Stimulated activated CD4-positive, alpha-beta T cell treated with anti-CD3 and anti-CD28 coated beads, Interleukin-2, amount 100 ng/mL, for 48 hours (primary cell): ENCODE data around the gene BANP.
"Not testable (repeated sequence)": the region's sequence is repeated elsewhere in the genome, so short reads cannot be mapped to it uniquely, and the experiment has no call there.

Experiments used
- DNase-seq, 2 donors: peaks; one replicate each; pipeline ENCODE4 v3.0.0-alpha.2; 2020

The BANP gene

DNA sequence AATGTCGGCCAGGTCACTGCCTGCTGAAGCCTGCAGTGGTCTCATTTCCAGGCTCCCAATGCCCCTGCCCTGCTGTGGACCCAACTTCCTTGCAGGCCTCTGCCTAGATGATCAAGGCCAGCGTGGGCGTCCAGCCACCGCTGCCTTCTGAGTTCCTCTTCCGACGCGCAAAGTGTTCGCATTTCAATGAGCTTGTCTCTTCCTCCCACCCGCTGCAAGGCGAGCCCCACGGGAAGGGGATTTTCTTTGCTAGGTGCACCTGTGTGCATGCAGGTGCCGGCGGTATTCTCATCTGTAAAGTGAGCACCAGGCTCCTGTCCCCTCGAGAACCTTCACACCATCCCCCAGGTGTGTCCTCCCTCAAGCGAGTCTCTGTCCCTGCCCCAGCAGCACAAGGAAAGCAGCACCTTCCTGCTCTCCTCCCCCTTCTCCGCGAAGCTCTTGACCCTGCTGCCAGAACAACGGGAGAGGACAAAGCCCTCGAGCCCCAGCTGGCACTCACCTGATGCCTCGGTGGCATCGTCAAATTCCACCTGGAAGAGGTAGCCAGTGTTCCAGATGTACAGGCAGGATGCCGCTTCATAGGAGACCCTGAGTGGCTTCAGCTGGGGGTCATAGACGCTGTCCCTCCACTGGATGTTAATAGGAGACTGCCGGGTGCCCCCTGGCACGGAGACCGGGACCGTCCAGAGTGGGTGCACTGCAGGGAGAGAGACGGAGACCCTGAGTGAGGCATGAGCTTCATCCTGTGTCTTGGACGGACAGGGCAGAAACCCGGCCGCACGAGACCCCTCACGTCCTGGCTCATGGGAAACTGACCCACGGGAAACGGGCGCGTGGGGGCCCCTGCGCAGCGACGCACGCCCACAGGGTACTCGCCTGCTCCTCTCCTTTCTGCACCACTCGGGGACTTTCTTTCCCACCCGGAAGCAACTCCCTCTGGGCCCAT lies 24.7 kb upstream of the BANP start:
- peak in 1 of 2 donors; percentile 28 for DNase-seq

GRCh38 chr16:87927195-87927562 lies 24.1 kb upstream of the BANP start:
- no peak for DNase-seq

- no peak for DNase-seq
Observed at GRCh38 chr16:87929986-87930385, 21.2 kb upstream of the BANP start.

DNA sequence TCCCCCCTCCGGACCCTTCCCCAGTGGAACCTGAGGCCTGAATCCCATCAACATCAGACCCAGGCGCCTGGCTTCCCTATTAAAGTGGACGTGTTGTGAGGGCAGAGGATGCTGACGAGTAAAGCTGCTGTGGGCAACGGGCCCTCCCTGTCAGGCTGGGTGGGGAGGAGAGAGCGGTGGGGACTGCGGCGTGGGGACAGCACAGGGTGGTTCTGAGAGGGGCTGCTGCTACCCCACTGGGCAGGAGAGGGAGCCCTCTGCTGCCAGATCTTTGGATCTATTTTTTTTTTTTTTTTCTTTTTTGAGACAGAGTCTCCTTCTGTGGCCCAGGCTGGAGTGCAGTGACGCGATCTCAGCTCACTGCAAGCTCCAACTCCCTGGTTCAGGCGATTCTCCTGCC lies 20.8 kb upstream of the BANP start:
- no peak for DNase-seq

GRCh38 chr16:87931504-87931903 lies 19.7 kb upstream of the BANP start:
- no peak for DNase-seq

GRCh38 chr16:87932475-87933139 lies 18.6 kb upstream of the BANP start:
- not testable (repeated sequence) for DNase-seq

DNA sequence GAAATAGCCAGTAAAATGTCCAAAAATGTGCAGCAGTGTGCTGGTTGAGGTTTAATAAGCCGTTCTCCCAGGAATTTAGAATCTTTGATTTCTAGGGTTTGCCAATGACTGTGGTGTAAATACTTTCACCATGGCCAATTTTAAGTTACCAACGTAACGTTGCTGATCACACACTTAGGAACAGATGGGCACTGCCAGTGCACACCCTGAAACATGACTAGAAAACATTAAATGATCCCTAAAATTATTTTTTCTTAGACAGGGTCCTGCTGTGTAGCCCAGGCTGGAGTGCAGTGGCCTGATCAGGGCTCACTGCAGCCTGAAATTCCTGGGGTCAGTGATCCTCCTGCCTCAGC lies 18.1 kb upstream of the BANP start:
- DNase-seq, result no peak

GRCh38 chr16:87934752-87935425 lies 16.3 kb upstream of the BANP start:
- DNase-seq, result not testable (repeated sequence)

GRCh38 chr16:87936016-87936374 lies 15.2 kb upstream of the BANP start:
- not testable (repeated sequence) for DNase-seq

GRCh38 chr16:87936375-87937230 lies 14.6 kb upstream of the BANP start, which contains the start of gene CA5A:
TSS of gene CA5A (minus strand) at chr16:87936529. CDS start at chr16:87936450, 79 bp downstream.
- DNase-seq, result no peak

- DNase-seq, result not testable (repeated sequence)
Observed at GRCh38 chr16:87937231-87937542, 14.0 kb upstream of the BANP start.

DNA sequence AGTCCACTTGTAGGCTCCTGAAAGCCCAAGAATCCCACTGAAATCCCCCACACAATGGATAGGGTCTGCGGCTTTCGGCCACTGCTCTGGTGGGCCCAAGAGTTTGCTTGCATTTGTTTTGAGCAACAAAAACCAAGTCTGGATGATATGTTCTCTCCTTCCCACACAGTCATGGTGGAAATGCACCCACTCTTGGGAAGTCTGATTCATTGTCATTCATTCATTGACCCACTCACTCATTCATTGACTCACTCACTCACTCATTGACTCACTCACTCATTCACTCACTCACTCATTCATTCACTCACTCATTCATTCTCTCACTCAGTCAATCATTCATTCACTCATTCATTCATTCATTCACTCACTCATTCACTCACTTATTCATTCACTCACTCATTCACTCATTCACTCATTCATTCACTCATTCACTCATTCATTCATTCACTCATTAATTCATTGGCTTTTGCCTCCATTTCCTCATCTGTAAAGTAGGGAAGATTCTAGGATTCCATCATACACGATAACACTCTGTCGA lies 12.8 kb upstream of the BANP start:
- DNase-seq, result no peak

DNA sequence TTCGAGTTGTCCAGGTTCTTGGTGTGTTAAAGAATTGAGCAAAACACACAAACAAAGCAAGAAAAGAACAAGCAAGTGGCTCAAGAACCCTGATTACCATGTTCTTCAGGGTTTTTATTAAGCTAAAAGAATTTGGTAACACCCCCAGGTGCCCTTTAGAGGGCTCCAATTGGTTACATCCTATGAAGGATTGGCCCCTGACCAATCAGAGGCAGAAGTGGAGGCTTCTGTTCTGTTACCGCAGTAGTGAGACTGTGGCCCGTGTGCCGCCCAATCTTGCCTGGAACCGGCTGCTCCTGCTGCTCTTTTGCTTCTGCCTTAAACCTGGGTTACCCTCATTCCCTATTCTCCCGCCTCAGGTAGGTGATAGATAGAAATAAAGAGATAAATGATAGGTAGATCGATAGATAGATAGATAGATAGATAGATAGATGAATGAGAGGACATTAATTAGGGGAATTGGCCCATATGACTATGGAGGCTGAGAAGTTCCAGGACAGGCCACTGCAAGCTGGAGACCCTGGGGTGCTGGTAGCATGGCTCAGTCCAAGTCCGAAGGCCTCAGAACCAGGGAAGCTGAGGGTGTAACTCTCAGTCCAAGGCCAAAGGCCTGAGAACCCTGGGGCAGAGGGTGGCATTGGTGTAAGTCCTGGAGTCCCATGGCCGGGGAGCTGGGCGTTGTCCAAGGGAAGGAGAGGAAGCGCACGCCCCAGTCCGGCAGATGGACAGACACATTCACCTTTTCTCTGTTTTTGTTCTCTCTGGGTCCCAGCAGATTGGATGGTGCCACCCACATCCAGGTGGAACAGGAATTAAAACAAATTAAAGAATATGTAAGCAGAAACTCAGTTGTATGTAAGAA lies 11.4 kb upstream of the BANP start:
- no peak for DNase-seq

DNA sequence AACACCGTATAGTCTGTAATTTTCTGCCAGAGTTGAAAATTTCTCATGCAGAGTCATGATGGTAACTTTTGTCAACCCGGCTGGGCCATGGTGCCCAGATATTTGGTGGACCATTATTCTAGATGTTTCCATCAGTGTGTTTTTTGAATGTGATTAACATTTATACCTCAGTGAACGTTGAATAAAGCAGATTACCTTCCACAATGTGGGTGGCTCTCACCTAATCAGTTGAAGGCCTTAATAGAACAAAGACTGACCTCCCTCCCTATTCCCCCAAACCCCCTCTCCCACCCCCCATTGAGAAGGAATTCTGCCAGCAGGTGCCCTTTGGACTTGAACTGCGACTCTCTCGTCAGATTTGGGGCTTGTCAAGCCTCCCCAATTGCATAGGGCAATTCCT lies 8.6 kb upstream of the BANP start:
- no peak for DNase-seq

- DNase-seq, result no peak
Observed at GRCh38 chr16:87945351-87946042, 5.7 kb upstream of the BANP start.

DNA sequence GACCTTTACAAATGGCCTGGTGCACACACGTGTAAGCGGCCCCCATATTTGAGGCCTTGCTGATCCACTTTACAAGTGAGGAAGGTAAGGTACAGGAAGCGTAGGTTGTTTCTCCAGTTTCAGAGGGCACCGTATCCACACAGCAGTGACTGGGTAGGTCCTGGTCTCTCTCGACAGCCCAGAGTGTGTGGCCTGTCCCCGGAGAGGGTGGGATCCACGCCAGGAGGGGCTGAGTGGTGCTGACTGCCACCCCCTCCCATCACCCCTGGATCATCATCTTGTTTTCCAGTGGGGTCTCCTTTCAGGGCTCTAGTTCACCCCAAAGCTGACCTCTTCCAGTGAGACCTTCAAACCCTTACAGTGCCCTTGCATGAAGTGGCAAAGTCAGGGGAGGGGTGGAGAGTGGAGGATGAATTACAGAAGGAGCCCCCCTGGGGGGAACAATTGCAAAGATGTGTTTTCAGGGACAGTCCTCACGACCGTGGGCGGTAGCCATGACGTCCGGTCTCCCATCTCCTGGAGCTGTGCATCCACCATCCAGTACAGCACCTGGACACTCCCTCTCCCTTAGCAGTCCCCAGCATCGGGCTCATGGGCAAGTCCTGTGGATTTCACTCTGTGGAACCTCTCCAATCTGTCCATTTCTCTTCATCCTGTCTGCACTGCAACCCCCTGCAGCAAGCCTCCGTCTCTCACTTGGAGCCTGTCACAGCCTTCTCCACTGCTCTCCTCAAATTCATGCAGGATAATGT lies 4.5 kb upstream of the BANP start:
- DNase-seq, result no peak

- DNase-seq, result no peak
Observed at GRCh38 chr16:87947356-87948118, 3.7 kb upstream of the BANP start.

GRCh38 chr16:87948119-87948545 lies 3.1 kb upstream of the BANP start:
- DNase-seq, result no peak

- DNase-seq, result no peak
Observed at GRCh38 chr16:87948735-87949070, 2.5 kb upstream of the BANP start.
